K562 (cell line): ENCODE results near the gene PGLYRP1. TPM values are rescaled to one million over a fixed set of nuclear protein-coding genes. Genes with fewer than 3 reads are reported as not detected.
A peak's percentile ranks its signal among the peaks of the same experiment; 100 is the strongest.

Source experiments
- ATAC-seq: fragments of 200-7000 bp; cut with Tn5 transposase; 3 replicates; pipeline ENCODE4 v1.9.1; 2020; ENCODE audit warnings: moderate library complexity
- BruUV-seq: library from RNA; stranded (reverse); fragments of 400-500 nt; replicated peaks from 2 replicates; lab custom pipeline; 2021; lab: Mats Ljungman, UMichigan
- CTCF ChIA-PET: fragments of 300-600 bp; formaldehyde crosslinking; extraction: SDS; loops from one replicate; lab custom pipeline; 2021; ENCODE audit warnings: low intra/inter-chr PET ratio; lab: Yijun Ruan, JAX
- POLR2A ChIA-PET: fragments of 300-600, 350-650 bp; sonication (Branson Sonifier 250); formaldehyde crosslinking; extraction: SDS; loops from one replicate; lab custom pipeline; 2021; ENCODE audit warnings: antibody characterized with exemption, inconsistent platforms; lab: Yijun Ruan, JAX
- DNase-seq, 4 experiments: peaks; one replicate each; pipeline versions ENCODE4 v3.0.0 to v3.0.0-alpha.2; 2011 to 2018; ENCODE audit warnings: low spot score in 3 of 4, mixed read lengths in 3 of 4; ENCODE audit errors: extremely low read depth in 1 of 4
- FAIRE-seq: peaks from 2 replicates; lab custom pipeline; 2011; peaks lifted over from hg19 to GRCh38; lab: Jason Lieb, UNC
- H2AFZ ChIP-seq: 2 replicates; pipeline ENCODE4 v1.6.0; 2011; ENCODE audit warnings: low read depth, low read length, control low read depth, inconsistent platforms
- H3K27ac ChIP-seq: fragments of 200-600 bp; 3 replicates; pipeline ENCODE4 v1.8.0; 2011; ENCODE audit warnings: low read depth, mild to moderate bottlenecking, control low read depth, inconsistent platforms, low read length, moderate library complexity, mixed read lengths; ENCODE audit errors: extremely low read depth
- H3K27me3 ChIP-seq, 2 experiments: fragments of 300-600 bp in 1 of 2; 2 replicates in 1 of 2; 3 replicates in 1 of 2; pipeline versions ENCODE4 v1.6.0 to v1.8.0; 2011; ENCODE audit warnings: inconsistent platforms in 2 of 2, low read length in 2 of 2, mild to moderate bottlenecking in 1 of 2, mixed read lengths in 1 of 2, moderate library complexity in 1 of 2; ENCODE audit not compliant: control insufficient read depth in 2 of 2, insufficient read depth in 2 of 2
- H3K36me3 ChIP-seq: fragments of 300-600 bp; 3 replicates; pipeline ENCODE4 v1.8.0; 2011; ENCODE audit warnings: mild to moderate bottlenecking, low read length, inconsistent platforms; ENCODE audit not compliant: control insufficient read depth, insufficient read depth
- H3K4me1 ChIP-seq, 2 experiments: fragments of 200-600 bp in 1 of 2; replicated peaks in 1 of 2; 2 replicates in 1 of 2; 3 replicates in 1 of 2; pipeline versions ENCODE4 v1.5.1 to v1.8.0; 2011; ENCODE audit warnings: inconsistent platforms in 2 of 2, low read length in 2 of 2, mild to moderate bottlenecking in 1 of 2, mixed read lengths in 1 of 2, moderate library complexity in 1 of 2; ENCODE audit not compliant: control insufficient read depth in 2 of 2, insufficient read depth in 2 of 2
- H3K4me2 ChIP-seq: 2 replicates; pipeline ENCODE4 v1.6.1; 2011; ENCODE audit warnings: low read length, control low read depth, inconsistent platforms, mixed read lengths; ENCODE audit not compliant: insufficient read depth
- H3K4me3 ChIP-seq: fragments of 200-600 bp; sonication (generic), shearing (Covaris generic); 2 replicates; pipeline ENCODE4 v1.5.1; 2016; ENCODE audit warnings: control low read depth, inconsistent platforms
- H3K79me2 ChIP-seq: fragments of 200-600 bp; 3 replicates; pipeline ENCODE4 v1.8.0; 2011; ENCODE audit warnings: low read length, inconsistent platforms; ENCODE audit not compliant: control insufficient read depth, insufficient read depth
- H3K9ac ChIP-seq, 2 experiments: 2 replicates each; pipeline versions ENCODE4 v1.6.0 to v1.6.1; 2011; ENCODE audit warnings: low read depth in 2 of 2, low read length in 2 of 2, control low read depth in 1 of 2, inconsistent platforms in 1 of 2, mild to moderate bottlenecking in 1 of 2, mixed read lengths in 1 of 2; ENCODE audit not compliant: insufficient read depth in 1 of 2
- H3K9me1 ChIP-seq: one replicate; pipeline ENCODE4 v1.6.0; 2011; ENCODE audit warnings: inconsistent platforms, mild to moderate bottlenecking, low read length, moderate library complexity; ENCODE audit not compliant: control insufficient read depth, insufficient read depth
- H3K9me3 ChIP-seq: replicated peaks from 2 replicates; pipeline ENCODE4 v1.5.1; 2011; ENCODE audit warnings: low read depth, low read length, inconsistent platforms; ENCODE audit not compliant: control insufficient read depth, insufficient read depth
- H4K20me1 ChIP-seq: replicated peaks from 2 replicates; pipeline ENCODE4 v1.6.1; 2011; ENCODE audit warnings: low read length, inconsistent platforms, mixed read lengths; ENCODE audit not compliant: control insufficient read depth, insufficient read depth
- HIVEP1 ChIP-seq: fragments of 250-450 bp; sonication (Bioruptor Pico); IDR thresholded peaks from 2 replicates; pipeline ENCODE4 v1.4.0; 2020; ENCODE audit warnings: mild to moderate bottlenecking
- HNRNPUL1 ChIP-seq: fragments of 200-400 bp; formaldehyde crosslinking; IDR thresholded peaks from 2 replicates; pipeline ENCODE4 v1.6.1; 2017; ENCODE audit warnings: low read length
- MECOM ChIP-seq: fragments of 250-450 bp; sonication (Bioruptor Pico); IDR thresholded peaks from 2 replicates; pipeline ENCODE4 v1.8.0; 2022; ENCODE audit warnings: inconsistent platforms
- RB1 ChIP-seq: fragments of 450-650 bp; IDR thresholded peaks from 2 replicates; pipeline ENCODE4 v1.6.1; 2017; ENCODE audit warnings: low read depth, mild to moderate bottlenecking
- ZNF134 ChIP-seq: fragments of 250-450 bp; sonication (Bioruptor Pico); conservative IDR thresholded peaks from 2 replicates; pipeline ENCODE4 v1.4.0; 2020
- ZNF778 ChIP-seq: fragments of 450-650 bp; formaldehyde crosslinking; IDR thresholded peaks from 2 replicates; pipeline ENCODE4 v1.4.0; 2020; ENCODE audit warnings: mild to moderate bottlenecking, moderate library complexity
- WGBS: fragments of 100-300 bp; shearing (Covaris generic); methylation state at CpG from one replicate; pipeline ENCODE4 v1.1.6; 2016; ENCODE audit warnings: low coverage, mixed read lengths; ENCODE audit not compliant: insufficient coverage; ENCODE audit errors: missing lambda C conversion rate; 5-methylcytosine and 5-hydroxymethylcytosine counted together
- in situ Hi-C: fragments of 300-500 bp; cut with MboI; formaldehyde crosslinking; loops from 4 replicates; pipeline ENCODE4 v1.15.0; 2018; ENCODE audit warnings: inconsistent platforms, mixed read lengths
- intact Hi-C: fragments of 100-400 bp; cut with micrococcal nuclease; formaldehyde crosslinking; loops from 2 replicates; pipeline ENCODE4 v1.14.2; 2022
- polyA plus RNA-seq, 8 experiments: library from polyadenylated mRNA; depleted of rRNA in 4 of 8; stranded (reverse) in 5 of 8; unstranded in 3 of 8; fragments of >200 nt; fragmentation: Nextera tagmentation in 2 of 8; fragmentation: Illumina TruSeq in 1 of 8; extraction: Ambion mirVana in 2 of 8; extraction: Trizol in 1 of 8; gene quantifications; 2 replicates each; pipeline versions ENCODE4 v1.2.1 to v1.2.3, GENCODE V29; 2011 to 2014; ENCODE audit warnings: inconsistent platforms in 1 of 8, missing spikeins in 1 of 8
- total RNA-seq, 7 experiments: library from RNA; depleted of rRNA in 6 of 7; stranded (reverse); fragments of >200 nt in 6 of 7; fragmentation: Illumina TruSeq in 2 of 7; extraction: Trizol in 2 of 7; gene quantifications; 2 replicates each; pipeline versions ENCODE4 v1.2.1 to v1.2.3, GENCODE V29; 2011 to 2021; ENCODE audit warnings: low replicate concordance in 1 of 7
- TF ChIP-seq, protein P1 (sequence below): fragments of 450-650 bp; IDR thresholded peaks from 2 replicates; pipeline ENCODE4 v1.6.1; 2017; ENCODE audit warnings: antibody characterized with exemption, mild to moderate bottlenecking

Gene PGLYRP1
- total and polyA plus RNA-seq, 9 of the 15 experiments (the other 6 are each of a cell fraction or from before 2014, with no cell fraction given) = not detected

DNA sequence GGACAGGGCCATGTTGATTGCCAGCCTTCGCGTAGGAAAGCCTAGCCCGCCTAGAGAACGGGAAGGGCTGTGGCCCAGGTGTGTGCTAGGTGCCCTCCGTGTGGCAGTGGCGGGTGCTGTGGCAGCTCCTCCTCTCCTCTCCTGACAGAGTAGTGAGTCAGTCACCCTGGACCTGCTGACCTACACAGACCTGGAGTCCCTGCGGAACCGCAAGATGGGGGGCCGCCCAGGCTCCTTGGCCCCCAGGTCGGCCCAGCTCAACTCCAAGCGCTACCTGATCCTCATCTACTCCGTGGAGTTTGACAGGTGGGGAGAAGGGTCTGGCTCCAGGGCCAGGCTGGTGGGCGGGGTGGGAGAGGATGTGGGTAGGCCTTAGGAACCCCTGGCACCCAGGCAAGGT is 16.4 kb downstream of the PGLYRP1 start:
- no peak for ATAC-seq
- CTCF ChIA-PET = no interaction called here
- WGBS = 93% methylated on average over 8 of the region's 13 CpGs

More for the DNA sequence above, 16.4 kb downstream of the PGLYRP1 start:
- Histone ChIP-seq H2AFZ (no peak overlapping the region), H3K9ac (peak overlapping the region in 1 of 2 experiments; percentile 36; a peak in 1 of 4 replicates), H4K20me1 (peaks cover 4% of the 10 kb centered on the region; the same call in 1 of the 2 replicates), H3K36me3 (peaks cover 9% of the 10 kb centered on the region; the same call in 2 of the 3 replicates), H3K9me1 (no peaks in the 10 kb centered on the region), H3K4me1 (peaks cover 3 to 12% of the 10 kb centered on the region in 2 experiments; a peak in 2 of 5 replicates), H3K9me3 (no peaks in the 10 kb centered on the region), H3K4me3 (no peak overlapping the region), H3K79me2 (no peaks in the 10 kb centered on the region), H3K27ac (no peak overlapping the region), H3K4me2 (no peak overlapping the region), H3K27me3 (no peaks in the 10 kb centered on the region)
- FAIRE-seq = no peak
- in situ Hi-C loops = loop anchor here (10.0 kb wide), 1 partner anchor 202 kb away; no protein-coding TSS in a partner anchor
- intact Hi-C loops = no loop called here
- no peak for DNase-seq
- TF ChIP-seq HIVEP1 (CRISPR knock-in tag) (no peak), MECOM (CRISPR knock-in tag) (no peak), HNRNPUL1 (no peak), ZNF134 (CRISPR knock-in tag) (no peak), ZNF778 (no peak), RB1 (no peak)
- TF ChIP-seq, protein P1, sequence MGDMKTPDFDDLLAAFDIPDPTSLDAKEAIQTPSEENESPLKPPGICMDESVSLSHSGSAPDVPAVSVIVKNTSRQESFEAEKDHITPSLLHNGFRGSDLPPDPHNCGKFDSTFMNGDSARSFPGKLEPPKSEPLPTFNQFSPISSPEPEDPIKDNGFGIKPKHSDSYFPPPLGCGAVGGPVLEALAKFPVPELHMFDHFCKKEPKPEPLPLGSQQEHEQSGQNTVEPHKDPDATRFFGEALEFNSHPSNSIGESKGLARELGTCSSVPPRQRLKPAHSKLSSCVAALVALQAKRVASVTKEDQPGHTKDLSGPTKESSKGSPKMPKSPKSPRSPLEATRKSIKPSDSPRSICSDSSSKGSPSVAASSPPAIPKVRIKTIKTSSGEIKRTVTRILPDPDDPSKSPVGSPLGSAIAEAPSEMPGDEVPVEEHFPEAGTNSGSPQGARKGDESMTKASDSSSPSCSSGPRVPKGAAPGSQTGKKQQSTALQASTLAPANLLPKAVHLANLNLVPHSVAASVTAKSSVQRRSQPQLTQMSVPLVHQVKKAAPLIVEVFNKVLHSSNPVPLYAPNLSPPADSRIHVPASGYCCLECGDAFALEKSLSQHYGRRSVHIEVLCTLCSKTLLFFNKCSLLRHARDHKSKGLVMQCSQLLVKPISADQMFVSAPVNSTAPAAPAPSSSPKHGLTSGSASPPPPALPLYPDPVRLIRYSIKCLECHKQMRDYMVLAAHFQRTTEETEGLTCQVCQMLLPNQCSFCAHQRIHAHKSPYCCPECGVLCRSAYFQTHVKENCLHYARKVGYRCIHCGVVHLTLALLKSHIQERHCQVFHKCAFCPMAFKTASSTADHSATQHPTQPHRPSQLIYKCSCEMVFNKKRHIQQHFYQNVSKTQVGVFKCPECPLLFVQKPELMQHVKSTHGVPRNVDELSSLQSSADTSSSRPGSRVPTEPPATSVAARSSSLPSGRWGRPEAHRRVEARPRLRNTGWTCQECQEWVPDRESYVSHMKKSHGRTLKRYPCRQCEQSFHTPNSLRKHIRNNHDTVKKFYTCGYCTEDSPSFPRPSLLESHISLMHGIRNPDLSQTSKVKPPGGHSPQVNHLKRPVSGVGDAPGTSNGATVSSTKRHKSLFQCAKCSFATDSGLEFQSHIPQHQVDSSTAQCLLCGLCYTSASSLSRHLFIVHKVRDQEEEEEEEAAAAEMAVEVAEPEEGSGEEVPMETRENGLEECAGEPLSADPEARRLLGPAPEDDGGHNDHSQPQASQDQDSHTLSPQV = no peak
- BruUV-seq = no TSS peak
- POLR2A ChIA-PET = interaction anchor here (0.7 to 1.5 kb wide), 2 partner anchors 11 to 58 kb away, joined by 3 to 7 read pairs; partner anchors contain the start of gene CCDC61
